K562 (cell line): Measurements from ENCODE around the gene TPRG1L. TPM values are rescaled to one million over a fixed set of nuclear protein-coding genes. Genes with fewer than 3 reads are reported as not detected.
A peak's percentile ranks its signal among the peaks of the same experiment; 100 is the strongest.

Source experiments
- ATAC-seq: fragments of 200-7000 bp; cut with Tn5 transposase; 3 replicates; pipeline ENCODE4 v1.9.1; 2020; ENCODE audit warnings: moderate library complexity
- BruUV-seq: library from RNA; stranded (reverse); fragments of 400-500 nt; replicated peaks from 2 replicates; lab custom pipeline; 2021; lab: Mats Ljungman, UMichigan
- CTCF ChIA-PET: fragments of 300-600 bp; formaldehyde crosslinking; extraction: SDS; loops from one replicate; lab custom pipeline; 2021; ENCODE audit warnings: low intra/inter-chr PET ratio; lab: Yijun Ruan, JAX
- POLR2A ChIA-PET: fragments of 300-600, 350-650 bp; sonication (Branson Sonifier 250); formaldehyde crosslinking; extraction: SDS; loops from one replicate; lab custom pipeline; 2021; ENCODE audit warnings: antibody characterized with exemption, inconsistent platforms; lab: Yijun Ruan, JAX
- DNase-seq, 4 experiments: peaks; one replicate each; pipeline versions ENCODE4 v3.0.0 to v3.0.0-alpha.2; 2011 to 2018; ENCODE audit warnings: low spot score in 3 of 4, mixed read lengths in 3 of 4; ENCODE audit errors: extremely low read depth in 1 of 4
- FAIRE-seq: peaks from 2 replicates; lab custom pipeline; 2011; peaks lifted over from hg19 to GRCh38; lab: Jason Lieb, UNC
- H2AFZ ChIP-seq: 2 replicates; pipeline ENCODE4 v1.6.0; 2011; ENCODE audit warnings: low read depth, low read length, control low read depth, inconsistent platforms
- H3K27ac ChIP-seq: fragments of 200-600 bp; 3 replicates; pipeline ENCODE4 v1.8.0; 2011; ENCODE audit warnings: low read depth, mild to moderate bottlenecking, control low read depth, inconsistent platforms, low read length, moderate library complexity, mixed read lengths; ENCODE audit errors: extremely low read depth
- H3K27me3 ChIP-seq, 2 experiments: fragments of 300-600 bp in 1 of 2; 2 replicates in 1 of 2; 3 replicates in 1 of 2; pipeline versions ENCODE4 v1.6.0 to v1.8.0; 2011; ENCODE audit warnings: inconsistent platforms in 2 of 2, low read length in 2 of 2, mild to moderate bottlenecking in 1 of 2, mixed read lengths in 1 of 2, moderate library complexity in 1 of 2; ENCODE audit not compliant: control insufficient read depth in 2 of 2, insufficient read depth in 2 of 2
- H3K36me3 ChIP-seq: fragments of 300-600 bp; 3 replicates; pipeline ENCODE4 v1.8.0; 2011; ENCODE audit warnings: mild to moderate bottlenecking, low read length, inconsistent platforms; ENCODE audit not compliant: control insufficient read depth, insufficient read depth
- H3K4me1 ChIP-seq, 2 experiments: fragments of 200-600 bp in 1 of 2; replicated peaks in 1 of 2; 2 replicates in 1 of 2; 3 replicates in 1 of 2; pipeline versions ENCODE4 v1.5.1 to v1.8.0; 2011; ENCODE audit warnings: inconsistent platforms in 2 of 2, low read length in 2 of 2, mild to moderate bottlenecking in 1 of 2, mixed read lengths in 1 of 2, moderate library complexity in 1 of 2; ENCODE audit not compliant: control insufficient read depth in 2 of 2, insufficient read depth in 2 of 2
- H3K4me2 ChIP-seq: 2 replicates; pipeline ENCODE4 v1.6.1; 2011; ENCODE audit warnings: low read length, control low read depth, inconsistent platforms, mixed read lengths; ENCODE audit not compliant: insufficient read depth
- H3K4me3 ChIP-seq: fragments of 200-600 bp; sonication (generic), shearing (Covaris generic); 2 replicates; pipeline ENCODE4 v1.5.1; 2016; ENCODE audit warnings: control low read depth, inconsistent platforms
- H3K79me2 ChIP-seq: fragments of 200-600 bp; 3 replicates; pipeline ENCODE4 v1.8.0; 2011; ENCODE audit warnings: low read length, inconsistent platforms; ENCODE audit not compliant: control insufficient read depth, insufficient read depth
- H3K9ac ChIP-seq, 2 experiments: 2 replicates each; pipeline versions ENCODE4 v1.6.0 to v1.6.1; 2011; ENCODE audit warnings: low read depth in 2 of 2, low read length in 2 of 2, control low read depth in 1 of 2, inconsistent platforms in 1 of 2, mild to moderate bottlenecking in 1 of 2, mixed read lengths in 1 of 2; ENCODE audit not compliant: insufficient read depth in 1 of 2
- H3K9me1 ChIP-seq: one replicate; pipeline ENCODE4 v1.6.0; 2011; ENCODE audit warnings: inconsistent platforms, mild to moderate bottlenecking, low read length, moderate library complexity; ENCODE audit not compliant: control insufficient read depth, insufficient read depth
- H3K9me3 ChIP-seq: replicated peaks from 2 replicates; pipeline ENCODE4 v1.5.1; 2011; ENCODE audit warnings: low read depth, low read length, inconsistent platforms; ENCODE audit not compliant: control insufficient read depth, insufficient read depth
- H4K20me1 ChIP-seq: replicated peaks from 2 replicates; pipeline ENCODE4 v1.6.1; 2011; ENCODE audit warnings: low read length, inconsistent platforms, mixed read lengths; ENCODE audit not compliant: control insufficient read depth, insufficient read depth
- BRCA1 ChIP-seq, 2 experiments: fragments of 450-650 bp in 1 of 2; sonication (generic) in 1 of 2; formaldehyde crosslinking in 1 of 2; IDR thresholded peaks; 2 replicates each; pipeline versions ENCODE4 v1.5.0 to v1.6.1; 2017 to 2020; ENCODE audit warnings: mild to moderate bottlenecking in 1 of 2, missing genetic modification reagents in 1 of 2
- CREB3L1 ChIP-seq: fragments of 450-650 bp; IDR thresholded peaks from 2 replicates; pipeline ENCODE4 v1.6.1; 2014; ENCODE audit warnings: low read depth, mild to moderate bottlenecking, moderate library complexity, borderline replicate concordance
- GABPA ChIP-seq: fragments of 200-800 bp; sonication (Bioruptor generic); conservative IDR thresholded peaks from 2 replicates; pipeline ENCODE4 v1.6.1; 2016; ENCODE audit warnings: low read depth, missing genetic modification characterization, missing compliant biosample characterization
- PHF21A ChIP-seq: fragments of 450-650 bp; IDR thresholded peaks from 2 replicates; pipeline ENCODE4 v1.6.1; 2017; ENCODE audit warnings: low read depth, borderline replicate concordance
- PML ChIP-seq: IDR thresholded peaks from 2 replicates; pipeline ENCODE4 v1.6.1; 2012; ENCODE audit warnings: low read length, inconsistent platforms
- RREB1 ChIP-seq: fragments of 250-450 bp; sonication (Bioruptor Pico); IDR thresholded peaks from 2 replicates; pipeline ENCODE4 v1.4.0; 2020
- YY1 ChIP-seq, 3 experiments: IDR thresholded peaks; 2 replicates each; pipeline ENCODE4 v1.6.1; 2011; ENCODE audit warnings: low read length in 2 of 3, mild to moderate bottlenecking in 2 of 3, moderate library complexity in 2 of 3, borderline replicate concordance in 1 of 3, control low read depth in 1 of 3, low read depth in 1 of 3; ENCODE audit not compliant: insufficient read depth in 3 of 3, insufficient replicate concordance in 2 of 3, control insufficient read depth in 1 of 3, insufficient read length in 1 of 3; ENCODE audit errors: extremely low read depth in 1 of 3
- WGBS: fragments of 100-300 bp; shearing (Covaris generic); methylation state at CpG from one replicate; pipeline ENCODE4 v1.1.6; 2016; ENCODE audit warnings: low coverage, mixed read lengths; ENCODE audit not compliant: insufficient coverage; ENCODE audit errors: missing lambda C conversion rate; 5-methylcytosine and 5-hydroxymethylcytosine counted together
- in situ Hi-C: fragments of 300-500 bp; cut with MboI; formaldehyde crosslinking; loops from 4 replicates; pipeline ENCODE4 v1.15.0; 2018; ENCODE audit warnings: inconsistent platforms, mixed read lengths
- intact Hi-C: fragments of 100-400 bp; cut with micrococcal nuclease; formaldehyde crosslinking; loops from 2 replicates; pipeline ENCODE4 v1.14.2; 2022
- polyA plus RNA-seq, 8 experiments: library from polyadenylated mRNA; depleted of rRNA in 4 of 8; stranded (reverse) in 5 of 8; unstranded in 3 of 8; fragments of >200 nt; fragmentation: Nextera tagmentation in 2 of 8; fragmentation: Illumina TruSeq in 1 of 8; extraction: Ambion mirVana in 2 of 8; extraction: Trizol in 1 of 8; gene quantifications; 2 replicates each; pipeline versions ENCODE4 v1.2.1 to v1.2.3, GENCODE V29; 2011 to 2014; ENCODE audit warnings: inconsistent platforms in 1 of 8, missing spikeins in 1 of 8
- total RNA-seq, 7 experiments: library from RNA; depleted of rRNA in 6 of 7; stranded (reverse); fragments of >200 nt in 6 of 7; fragmentation: Illumina TruSeq in 2 of 7; extraction: Trizol in 2 of 7; gene quantifications; 2 replicates each; pipeline versions ENCODE4 v1.2.1 to v1.2.3, GENCODE V29; 2011 to 2021; ENCODE audit warnings: low replicate concordance in 1 of 7
- TF ChIP-seq, protein P1 (sequence below): fragments of 450-650 bp; IDR thresholded peaks from 2 replicates; pipeline ENCODE4 v1.6.1; 2017; ENCODE audit warnings: mild to moderate bottlenecking, moderate library complexity

The TPRG1L gene
- total and polyA plus RNA-seq, 9 of the 15 experiments (the other 6 are each of a cell fraction or from before 2014, with no cell fraction given), result 1.6 to 11.0 (median 6.2) TPM

DNA sequence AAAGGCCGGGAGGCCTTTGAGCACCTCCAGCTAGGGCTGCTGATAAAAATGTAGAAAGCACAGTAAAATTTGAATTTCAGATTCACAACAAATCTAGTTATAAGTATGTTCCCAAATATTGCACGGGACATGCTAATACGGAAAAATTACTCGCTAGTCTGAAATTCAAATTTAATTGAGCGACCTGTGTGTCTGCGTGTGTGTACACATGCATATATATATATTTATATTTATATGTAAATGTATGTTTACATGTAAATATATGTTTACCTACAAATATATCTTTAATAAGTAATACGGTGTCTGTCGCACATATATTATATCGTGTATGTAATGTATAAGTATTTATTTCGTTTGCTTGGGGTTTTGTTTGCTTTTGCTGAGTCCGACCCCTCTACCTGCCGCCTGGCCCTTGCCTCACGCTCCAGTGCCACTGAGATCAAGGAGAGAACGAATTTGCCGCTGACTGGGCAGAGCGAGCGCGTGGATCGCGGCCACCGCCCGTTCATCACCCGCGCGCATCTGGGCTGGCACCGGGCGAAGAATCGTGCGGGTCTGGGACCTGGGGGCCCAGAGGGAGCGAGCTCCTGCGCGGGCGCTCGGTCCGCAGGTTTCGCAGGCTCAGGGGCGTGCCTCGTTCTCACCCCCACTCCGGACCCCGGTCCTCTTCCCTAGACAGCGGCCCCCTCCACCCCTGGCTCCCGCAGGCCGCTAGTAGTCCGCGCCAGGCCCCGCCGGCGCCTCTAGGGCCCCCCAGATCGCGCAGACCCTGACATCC is 25.6 kb downstream of the TPRG1L start:
- DNase-seq (no peak), ATAC-seq (no peak), FAIRE-seq (no peak)
- BruUV-seq, result no TSS peak
- H2AFZ ChIP-seq, result peak overlapping the region; percentile 65; the same call in 1 of the 2 replicates
- in situ Hi-C loops, result no loop called here
- peaks cover 11 to 38% of the 10 kb centered on the region in 2 experiments for H3K4me1 ChIP-seq
- H3K27me3 ChIP-seq, result peaks cover 26 to 33% of the 10 kb centered on the region in 2 experiments
- POLR2A ChIA-PET, result interaction anchor here (0.6 to 0.8 kb wide), 3 partner anchors 23 to 141 kb away, joined by 3 read pairs; no protein-coding TSS in a partner anchor
- no peak overlapping the region for H3K4me3 ChIP-seq
- peak overlapping the region; percentile 84; the same call in 1 of the 2 replicates for H3K4me2 ChIP-seq
- no peaks in the 10 kb centered on the region for H3K9me1 ChIP-seq
- intact Hi-C loops, result loop anchor here (1.0 kb wide), 1 partner anchor 250 kb away; the partner anchor contains the start of gene C1orf174
- H4K20me1 ChIP-seq, result 0 out of 2 replicates have a peak, but pooled peaks cover 3% of the 10 kb centered on the region
- H3K27ac ChIP-seq, result no peak overlapping the region
- H3K36me3 ChIP-seq, result peaks cover 26% of the 10 kb centered on the region; the same call in 2 of the 3 replicates
- H3K79me2 ChIP-seq, result peaks cover 11% of the 10 kb centered on the region
- no peaks in the 10 kb centered on the region for H3K9me3 ChIP-seq
- no peak overlapping the region for H3K9ac ChIP-seq
- 89% methylated on average over 35 of the region's 50 CpGs for WGBS
- CTCF ChIA-PET, result no interaction called here
- no peak for TF ChIP-seq PHF21A
- TF ChIP-seq BRCA1 (IDR thresholded peaks at IDR 0.05), result no peak
- no peak for TF ChIP-seq BRCA1 (CRISPR knock-in tag; IDR thresholded peaks at IDR 0.05)
- TF ChIP-seq CREB3L1, result 0 out of 2 replicates have a peak, but pooled peaks have one; percentile 14
- TF ChIP-seq RREB1 (CRISPR knock-in tag), result no peak
- peak; percentile 68 for TF ChIP-seq GABPA (tag)
- TF ChIP-seq, protein P1, sequence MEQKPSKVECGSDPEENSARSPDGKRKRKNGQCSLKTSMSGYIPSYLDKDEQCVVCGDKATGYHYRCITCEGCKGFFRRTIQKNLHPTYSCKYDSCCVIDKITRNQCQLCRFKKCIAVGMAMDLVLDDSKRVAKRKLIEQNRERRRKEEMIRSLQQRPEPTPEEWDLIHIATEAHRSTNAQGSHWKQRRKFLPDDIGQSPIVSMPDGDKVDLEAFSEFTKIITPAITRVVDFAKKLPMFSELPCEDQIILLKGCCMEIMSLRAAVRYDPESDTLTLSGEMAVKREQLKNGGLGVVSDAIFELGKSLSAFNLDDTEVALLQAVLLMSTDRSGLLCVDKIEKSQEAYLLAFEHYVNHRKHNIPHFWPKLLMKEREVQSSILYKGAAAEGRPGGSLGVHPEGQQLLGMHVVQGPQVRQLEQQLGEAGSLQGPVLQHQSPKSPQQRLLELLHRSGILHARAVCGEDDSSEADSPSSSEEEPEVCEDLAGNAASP, result no peak
- TF ChIP-seq YY1 (IDR thresholded peaks at IDR 0.05; ENCODE audit: borderline replicate concordance in 1 of 3, control insufficient read depth in 1 of 3, extremely low read depth in 1 of 3, insufficient read depth in 3 of 3, insufficient read length in 1 of 3, insufficient replicate concordance in 2 of 3, low read depth in 1 of 3, low read length in 2 of 3), result no peak
- TF ChIP-seq PML, result no peak
